ENCODE results near the gene EIF4E3. TPM values are rescaled to one million over a fixed set of nuclear protein-coding genes. Genes with fewer than 3 reads are reported as not detected.

The EIF4E3 gene
- polyA plus RNA-seq, 3 donors = 35.6 to 111 (median 58.6) TPM

- intact Hi-C loops (cut with micrococcal nuclease) = no loop called here
- DNase-seq = no peak
- Histone ChIP-seq H3K9me3 (replicated peaks in 1 of 2; ENCODE audit: control insufficient read depth in 1 of 2, insufficient read depth in 1 of 2, low read length in 2 of 2) (no peaks in the 10 kb centered on the region), H4K20me1 (ENCODE audit: insufficient read depth, low read length) (peaks cover 97% of the 10 kb centered on the region), H3K9ac (ENCODE audit: insufficient read depth, low read length, poor library complexity, severe bottlenecking) (no peak overlapping the region), H3K4me3 (replicated peaks in 1 of 3; ENCODE audit: low read depth in 2 of 3, low read length in 3 of 3) (no peak overlapping the region), H3K36me3 (replicated peaks in 1 of 2; ENCODE audit: control insufficient read depth in 1 of 2, insufficient read depth in 2 of 2, low read length in 2 of 2) (peaks cover 13 to 100% of the 10 kb centered on the region in 2 donors), H3K4me1 (ENCODE audit: control insufficient read depth in 1 of 2, insufficient read depth in 2 of 2, low read length in 2 of 2) (no peaks in the 10 kb centered on the region), H3K4me2 (replicated peaks; ENCODE audit: extremely low read depth, low read length, poor library complexity, severe bottlenecking) (no peak overlapping the region), H3K27ac (ENCODE audit: low read depth in 1 of 2, low read length in 2 of 2) (no peak overlapping the region), H2AFZ (ENCODE audit: insufficient read depth, low read depth, low read length, poor library complexity, severe bottlenecking) (no peak overlapping the region), H3K27me3 (ENCODE audit: control insufficient read depth in 2 of 2, insufficient read depth in 2 of 2, low read length in 2 of 2) (no peaks in the 10 kb centered on the region), H3K79me2 (ENCODE audit: insufficient read depth, low read length) (peaks cover 25% of the 10 kb centered on the region)
- Mint-ChIP-seq H3K27me3 (ENCODE audit: low read depth in 3 of 3) (peaks cover 0 to 1% (median 0%) of the 10 kb centered on the region in 3 donors), H3K36me3 (peaks cover 68 to 92% of the 10 kb centered on the region in 2 donors), H3K4me1 (no peaks in the 10 kb centered on the region), H3K9me3 (no peaks in the 10 kb centered on the region), H3K4me3 (no peak overlapping the region), H3K27ac (no peak overlapping the region)
- WGBS (ENCODE audit: insufficient coverage) = 100% methylated on average over 1 of the region's 8 CpGs
- TF ChIP-seq CTCF (IDR thresholded peaks at IDR 0.05) = no peak
These were observed 31.6 kb downstream of the EIF4E3 start for GRCh38 chr3:71693641-71694040.

- Histone ChIP-seq H3K4me3 (replicated peaks in 1 of 3; ENCODE audit: low read depth in 2 of 3, low read length in 3 of 3) (no peak overlapping the region), H3K27ac (ENCODE audit: low read depth in 1 of 2, low read length in 2 of 2) (no peak overlapping the region), H4K20me1 (ENCODE audit: insufficient read depth, low read length) (peaks cover 96% of the 10 kb centered on the region), H3K27me3 (ENCODE audit: control insufficient read depth in 2 of 2, insufficient read depth in 2 of 2, low read length in 2 of 2) (no peaks in the 10 kb centered on the region), H3K4me2 (replicated peaks; ENCODE audit: extremely low read depth, low read length, poor library complexity, severe bottlenecking) (no peak overlapping the region), H3K4me1 (ENCODE audit: control insufficient read depth in 1 of 2, insufficient read depth in 2 of 2, low read length in 2 of 2) (no peaks in the 10 kb centered on the region), H3K36me3 (replicated peaks in 1 of 2; ENCODE audit: control insufficient read depth in 1 of 2, insufficient read depth in 2 of 2, low read length in 2 of 2) (peaks cover 24 to 100% of the 10 kb centered on the region in 2 donors), H3K9ac (ENCODE audit: insufficient read depth, low read length, poor library complexity, severe bottlenecking) (no peak overlapping the region), H2AFZ (ENCODE audit: insufficient read depth, low read depth, low read length, poor library complexity, severe bottlenecking) (no peak overlapping the region), H3K79me2 (ENCODE audit: insufficient read depth, low read length) (peaks cover 11% of the 10 kb centered on the region), H3K9me3 (replicated peaks in 1 of 2; ENCODE audit: control insufficient read depth in 1 of 2, insufficient read depth in 1 of 2, low read length in 2 of 2) (no peaks in the 10 kb centered on the region)
- intact Hi-C loops (cut with micrococcal nuclease) = no loop called here
- TF ChIP-seq CTCF (IDR thresholded peaks at IDR 0.05) = no peak
- Mint-ChIP-seq H3K27me3 (ENCODE audit: low read depth in 3 of 3) (peaks cover 0 to 1% (median 0%) of the 10 kb centered on the region in 3 donors), H3K9me3 (no peaks in the 10 kb centered on the region), H3K4me3 (no peak overlapping the region), H3K4me1 (no peaks in the 10 kb centered on the region), H3K27ac (no peak overlapping the region), H3K36me3 (peaks cover 68 to 92% of the 10 kb centered on the region in 2 donors)
- no CpG with 5 or more reads among the region's 1 CpG for WGBS (ENCODE audit: insufficient coverage)
- no peak for DNase-seq
These were observed 33.1 kb downstream of the EIF4E3 start for GRCh38 chr3:71692139-71692538.
